Hindlimb muscle (tissue), 1 donor: ENCODE measurements around the gene CARD11. TPM values are rescaled to one million over a fixed set of nuclear protein-coding genes. Genes with fewer than 3 reads are reported as not detected.
"Not testable (repeated sequence)": the region's sequence is repeated elsewhere in the genome, so short reads cannot be mapped to it uniquely, and the experiment has no call there.

ENCODE experiments used
- DNase-seq: peaks from one replicate; pipeline ENCODE4 v3.0.0-alpha.2; 2013
- polyA plus RNA-seq: library from polyadenylated mRNA; unstranded; fragments of 120-200 nt; gene quantifications from one replicate; pipeline ENCODE4 v1.2.1, GENCODE V29; 2013; ENCODE audit not compliant: insufficient read length

Gene CARD11
- polyA plus RNA-seq, 1 donor, result 0.48 TPM

- DNase-seq, result no peak
Observed at GRCh38 chr7:2923886-2924574, 119.6 kb downstream of the CARD11 start.

GRCh38 chr7:2923291-2923781 is 120.3 kb downstream of the CARD11 start:
- no peak for DNase-seq

GRCh38 chr7:2922866-2923265 is 120.8 kb downstream of the CARD11 start:
- no peak for DNase-seq

- no peak for DNase-seq
Observed at GRCh38 chr7:2922348-2922691, 121.3 kb downstream of the CARD11 start.

DNA sequence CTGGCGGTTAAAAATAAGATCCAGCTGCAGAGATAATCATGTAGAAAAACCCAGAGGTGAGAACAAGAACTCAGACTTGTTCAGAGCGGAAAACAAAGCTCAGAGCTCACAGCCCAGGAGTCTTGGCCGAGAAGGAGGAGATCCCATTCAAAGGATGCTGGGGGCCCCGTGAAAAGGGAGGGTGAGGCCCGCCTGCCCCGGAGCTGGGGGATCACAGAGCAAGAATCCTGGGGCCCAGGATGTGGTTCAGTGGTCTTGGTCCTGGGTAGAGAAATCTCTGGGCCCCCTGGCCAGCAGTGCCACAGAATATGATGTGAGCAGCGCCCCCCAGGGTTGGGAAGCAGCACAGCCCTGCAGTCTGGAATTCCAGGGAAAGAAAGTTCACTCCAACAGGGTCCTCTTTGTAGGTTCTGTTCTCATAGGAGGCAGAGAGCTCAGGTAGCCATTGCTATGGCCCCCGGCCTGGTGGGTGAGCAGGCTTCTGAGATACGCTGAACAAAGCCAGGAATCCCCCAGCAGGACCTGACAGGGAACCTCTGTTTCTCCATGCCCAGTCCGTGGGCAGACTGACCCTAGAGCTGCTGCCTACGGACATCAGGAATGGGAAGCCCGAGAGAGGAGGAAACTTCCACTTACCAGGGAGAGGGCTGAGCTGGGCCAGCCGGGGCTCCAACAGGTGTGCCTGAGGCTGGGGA is 121.9 kb downstream of the CARD11 start:
- DNase-seq, result no peak

DNA sequence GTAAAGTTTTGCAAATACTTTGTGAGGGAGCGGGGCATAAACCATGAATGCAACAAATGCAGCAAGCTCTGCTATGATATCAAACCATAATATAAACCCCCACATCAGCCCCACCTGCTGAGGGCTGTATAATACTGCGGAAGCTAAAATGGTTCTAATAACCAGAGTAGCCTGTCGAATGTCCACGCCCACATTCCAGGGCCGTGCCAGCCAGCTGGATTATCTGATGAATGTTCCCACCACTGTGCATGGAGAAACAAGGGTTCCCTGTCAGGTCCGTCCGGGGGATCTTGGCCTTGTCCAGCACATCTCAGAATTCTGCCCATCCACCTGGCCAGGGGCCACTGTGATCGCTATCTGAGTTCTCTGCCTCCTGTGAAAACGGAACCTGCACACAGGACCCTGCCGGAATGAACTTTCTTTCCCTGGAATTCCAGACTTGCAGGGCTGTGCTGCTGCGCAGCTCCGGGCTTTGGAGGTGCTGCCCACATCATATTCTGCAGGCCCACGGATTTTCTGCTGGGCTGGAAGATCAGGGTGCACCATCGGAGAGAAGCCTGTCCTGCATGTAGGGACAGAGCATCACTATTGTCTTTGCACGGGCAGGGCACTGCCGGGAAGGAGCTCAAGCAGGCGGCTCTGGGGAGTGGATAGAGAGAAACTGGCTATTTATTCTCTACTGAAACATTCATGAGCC is 122.6 kb downstream of the CARD11 start:
- DNase-seq, result no peak

- DNase-seq, result not testable (repeated sequence)
Observed at GRCh38 chr7:2920480-2920879, 123.2 kb downstream of the CARD11 start.

DNA sequence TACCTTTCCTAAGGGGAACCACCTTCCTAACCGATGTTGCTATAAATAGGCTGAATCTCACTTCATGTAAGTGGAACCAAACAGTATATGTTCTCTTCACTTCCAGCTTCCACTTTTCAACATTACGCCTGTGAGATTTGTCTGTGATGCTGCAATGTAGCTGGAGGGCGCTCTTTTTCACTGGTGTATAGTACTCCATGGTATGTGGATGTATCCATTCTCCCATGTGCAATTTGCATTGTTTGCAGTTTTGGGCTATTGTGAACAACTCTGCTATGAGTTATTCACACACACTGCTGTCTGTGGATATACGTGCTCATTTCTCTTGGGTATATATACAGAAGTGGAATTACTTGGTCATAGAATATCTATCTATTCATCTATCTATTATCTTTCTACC is 123.6 kb downstream of the CARD11 start:
- DNase-seq, result no peak

- no peak for DNase-seq
Observed at GRCh38 chr7:2919256-2919655, 124.4 kb downstream of the CARD11 start.

DNA sequence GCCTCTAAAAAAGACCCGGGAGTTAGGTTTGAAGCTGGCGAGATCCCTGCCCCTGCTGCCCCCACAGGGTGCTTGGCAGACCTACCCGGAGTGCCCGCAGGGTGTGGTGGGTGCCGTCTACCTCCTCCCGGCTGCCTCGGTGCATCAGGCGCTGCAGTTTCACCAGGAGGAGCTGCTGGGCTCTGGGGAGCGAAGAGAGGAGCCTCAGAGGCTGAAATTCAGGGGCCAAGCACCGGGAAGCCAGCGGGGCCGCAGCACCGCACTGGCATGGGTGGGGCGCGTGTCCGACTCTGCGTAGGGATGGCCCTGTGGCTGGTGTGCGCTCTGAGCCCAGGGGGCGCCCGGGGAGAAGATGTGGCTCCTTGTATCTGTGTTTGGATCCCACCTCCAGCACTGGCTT is 125.3 kb downstream of the CARD11 start:
- no peak for DNase-seq

DNA sequence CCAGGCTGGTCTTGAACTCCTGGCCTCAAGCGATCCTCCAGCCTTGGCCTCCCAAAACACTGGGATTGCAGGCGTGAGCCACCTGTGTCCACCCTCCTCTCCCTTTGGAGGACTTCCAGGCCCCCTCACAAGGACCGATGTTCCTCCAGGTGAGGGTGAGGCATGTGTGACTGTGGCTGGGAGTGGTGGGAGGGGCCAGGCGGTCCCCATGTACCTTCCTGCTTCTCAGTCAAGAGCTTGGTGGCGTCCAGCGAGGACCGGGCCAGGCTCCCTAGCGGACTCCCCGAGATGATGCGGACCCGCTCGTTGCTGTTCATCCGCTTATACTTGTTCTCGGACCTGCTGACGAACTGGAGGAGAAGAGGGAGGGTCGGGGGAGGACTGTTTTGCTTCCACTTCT is 128.6 kb downstream of the CARD11 start:
- no peak for DNase-seq

DNA sequence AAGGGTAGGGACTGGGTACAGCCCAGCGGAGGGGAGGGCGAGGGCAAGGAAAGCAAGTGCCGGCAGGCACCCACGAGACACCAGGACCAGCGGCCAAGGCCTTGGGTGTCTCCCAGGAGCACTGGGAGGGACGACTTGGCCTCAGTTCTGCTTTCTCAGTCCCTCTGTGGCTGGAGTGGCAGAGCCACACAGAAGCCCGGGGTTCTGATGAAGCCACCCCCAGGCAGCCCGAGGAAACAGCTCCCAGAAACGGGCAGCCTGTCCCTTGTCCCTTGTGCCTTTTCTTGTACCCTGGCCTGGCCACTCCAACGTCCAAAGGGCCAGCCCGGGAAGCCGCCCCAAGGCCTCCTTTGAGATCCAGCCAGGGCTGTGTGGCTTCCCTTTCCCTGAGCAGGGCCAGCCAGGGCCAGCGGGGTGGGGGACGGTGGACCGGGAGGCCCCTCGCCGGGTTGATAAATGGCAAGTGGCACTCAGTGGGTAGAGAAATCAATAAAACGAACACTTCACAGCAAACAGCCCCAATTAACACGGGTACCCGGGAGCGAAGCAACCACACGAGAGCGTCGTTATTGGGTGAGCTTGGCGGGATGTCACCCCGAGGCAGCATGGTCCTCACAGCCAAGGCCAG is 129.8 kb downstream of the CARD11 start:
- DNase-seq, result no peak

DNA sequence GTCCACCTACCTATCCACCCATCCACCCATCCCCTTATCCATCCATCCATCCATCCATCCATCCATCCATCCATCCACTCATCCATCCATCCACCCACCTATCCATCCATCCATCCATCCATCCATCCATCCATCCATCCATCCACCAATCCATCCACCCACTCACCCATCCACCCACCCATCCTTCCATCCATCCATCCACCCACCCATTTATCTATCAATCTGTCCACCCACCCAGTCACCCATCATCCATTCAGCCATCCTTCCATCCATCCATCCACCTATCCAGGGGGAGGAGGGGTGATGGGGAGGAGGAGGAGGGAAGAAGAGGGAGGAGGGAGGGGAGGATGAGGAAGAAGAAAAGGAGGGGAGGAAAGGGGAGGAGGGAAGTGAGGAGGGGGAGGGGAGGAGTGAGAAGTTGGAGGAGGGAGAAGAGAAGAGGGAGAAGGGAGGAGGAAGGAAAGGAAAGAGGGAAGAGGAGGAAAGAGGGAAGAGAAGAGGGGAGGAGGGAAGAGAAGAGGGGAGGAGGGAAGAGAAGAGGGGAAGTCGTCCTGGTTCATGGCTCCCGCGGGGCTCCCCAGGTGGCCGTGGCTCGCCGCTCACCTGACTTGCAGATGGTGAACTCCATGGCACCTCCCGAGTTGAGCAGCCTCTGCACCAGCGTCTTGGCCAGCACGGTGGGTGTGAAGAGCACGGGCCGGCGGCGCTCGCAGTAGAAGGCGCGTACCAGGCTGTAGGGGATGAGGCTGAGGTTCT is 130.8 kb downstream of the CARD11 start:
- DNase-seq, result no peak

GRCh38 chr7:2911466-2911865 is 132.2 kb downstream of the CARD11 start:
- DNase-seq, result no peak

DNA sequence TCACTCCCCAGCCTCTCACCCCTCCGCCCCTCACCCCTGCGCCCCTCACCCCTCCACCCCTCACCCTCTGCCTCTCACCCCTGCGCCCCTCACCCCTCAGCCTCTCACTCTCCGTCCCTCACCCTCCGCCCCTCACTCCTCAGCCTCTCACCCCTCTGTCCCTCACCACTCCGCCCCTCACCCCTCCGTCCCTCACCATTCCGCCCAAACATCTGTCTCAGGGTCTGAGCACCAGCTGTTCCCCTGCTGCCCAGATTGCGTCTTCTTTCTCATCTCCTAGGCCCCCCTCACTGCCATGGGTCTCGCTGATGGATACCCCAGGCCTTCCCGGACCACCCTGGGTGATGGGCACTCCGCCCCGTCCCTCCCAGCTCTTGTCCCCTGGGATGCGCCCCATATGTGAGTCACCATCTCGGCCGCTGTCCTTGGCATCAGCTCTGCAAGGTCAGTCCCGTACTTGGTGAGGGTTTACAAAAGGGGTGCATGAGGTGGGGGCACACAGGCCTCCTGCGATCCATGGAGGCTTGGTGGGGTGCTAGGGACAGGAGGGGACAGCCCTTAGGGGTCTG is 134.1 kb downstream of the CARD11 start:
- DNase-seq, result no peak

- DNase-seq, result no peak
Observed at GRCh38 chr7:2909043-2909442, 134.6 kb downstream of the CARD11 start.

DNA sequence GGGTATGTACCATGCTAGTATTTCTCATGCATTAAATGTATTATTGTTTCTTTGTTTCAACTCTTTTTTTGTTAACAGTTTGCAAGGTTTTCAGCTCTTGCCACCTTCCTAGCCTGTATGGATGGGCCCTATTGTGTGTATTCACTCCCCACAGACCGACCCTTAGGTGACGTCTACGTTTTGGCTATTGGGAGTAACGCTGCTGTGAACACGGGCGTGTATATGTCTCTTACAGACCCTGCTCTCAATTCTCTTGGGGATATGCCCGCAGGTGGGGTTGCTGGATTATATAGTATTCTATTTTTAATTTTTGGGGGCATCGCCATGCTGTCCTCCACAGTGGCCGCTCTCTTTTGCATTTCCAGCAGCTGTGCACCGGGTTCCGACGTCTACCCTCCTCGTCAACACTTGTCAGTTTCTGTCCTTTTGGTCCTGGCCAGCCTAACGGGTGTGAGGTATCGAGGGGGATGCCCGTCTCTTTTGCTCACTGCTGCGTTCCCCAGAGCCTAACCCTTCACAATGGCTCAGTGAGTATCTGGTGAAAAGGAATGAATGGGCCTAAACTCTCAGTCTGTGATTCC is 135.5 kb downstream of the CARD11 start:
- DNase-seq, result no peak

DNA sequence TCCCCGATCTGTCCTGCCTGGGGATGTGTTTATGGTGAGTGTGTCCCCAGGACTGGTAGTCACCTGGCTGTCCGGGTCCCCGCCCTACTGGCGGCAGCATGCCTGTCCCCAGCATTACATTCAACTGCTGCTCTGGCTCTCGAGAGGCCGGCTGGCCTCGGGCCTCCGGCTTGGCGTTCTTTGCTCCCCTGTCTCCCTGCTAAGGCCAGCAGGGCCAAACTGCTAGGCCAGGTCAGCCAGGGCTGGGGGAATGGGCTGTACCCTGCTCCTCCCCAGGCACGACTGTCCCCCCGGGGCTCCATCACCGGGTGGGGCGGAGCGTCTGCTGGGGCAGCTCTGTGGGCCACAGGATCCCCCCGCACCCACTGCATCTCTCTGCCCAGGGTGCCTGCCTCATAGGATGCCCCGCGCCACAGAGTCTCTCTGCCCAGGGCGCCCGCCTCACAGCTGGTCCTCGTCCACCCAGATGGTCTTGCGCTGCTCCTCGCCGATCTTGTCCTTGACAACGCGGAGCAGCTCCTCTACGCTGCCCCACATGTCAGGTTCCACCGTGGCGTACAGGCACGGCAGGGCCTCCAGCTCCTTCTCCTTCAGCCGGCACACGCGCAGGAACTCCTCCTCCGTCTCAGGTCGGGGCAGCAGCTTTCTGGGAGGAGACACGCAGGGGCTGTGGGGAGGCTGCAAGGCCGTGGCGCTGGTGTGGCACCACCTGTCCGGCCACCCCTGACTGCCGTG is 137.3 kb downstream of the CARD11 start:
- DNase-seq, result no peak

- DNase-seq, result no peak
Observed at GRCh38 chr7:2905500-2905899, 138.2 kb downstream of the CARD11 start.

GRCh38 chr7:2905027-2905426 is 138.6 kb downstream of the CARD11 start:
- DNase-seq, result no peak

- no peak for DNase-seq
Observed at GRCh38 chr7:2904202-2904601, 139.5 kb downstream of the CARD11 start.
